SHP77 treated with DMSO at 0.1 percent for 48 hours (cell line): Measurements from ENCODE around the gene CTBP2.
"Not testable (repeated sequence)": the region's sequence is repeated elsewhere in the genome, so short reads cannot be mapped to it uniquely, and the experiment has no call there.

Source experiments
- DNase-seq: peaks from one replicate; lab custom pipeline; 2025; lab: John Stamatoyannopoulos, UW

Gene CTBP2

GRCh38 chr10:125087191-125087896 is 73.0 kb downstream of the CTBP2 start:
- DNase-seq: no peak

- no peak for DNase-seq
These were observed 73.7 kb downstream of the CTBP2 start for GRCh38 chr10:125086691-125087090.

DNA sequence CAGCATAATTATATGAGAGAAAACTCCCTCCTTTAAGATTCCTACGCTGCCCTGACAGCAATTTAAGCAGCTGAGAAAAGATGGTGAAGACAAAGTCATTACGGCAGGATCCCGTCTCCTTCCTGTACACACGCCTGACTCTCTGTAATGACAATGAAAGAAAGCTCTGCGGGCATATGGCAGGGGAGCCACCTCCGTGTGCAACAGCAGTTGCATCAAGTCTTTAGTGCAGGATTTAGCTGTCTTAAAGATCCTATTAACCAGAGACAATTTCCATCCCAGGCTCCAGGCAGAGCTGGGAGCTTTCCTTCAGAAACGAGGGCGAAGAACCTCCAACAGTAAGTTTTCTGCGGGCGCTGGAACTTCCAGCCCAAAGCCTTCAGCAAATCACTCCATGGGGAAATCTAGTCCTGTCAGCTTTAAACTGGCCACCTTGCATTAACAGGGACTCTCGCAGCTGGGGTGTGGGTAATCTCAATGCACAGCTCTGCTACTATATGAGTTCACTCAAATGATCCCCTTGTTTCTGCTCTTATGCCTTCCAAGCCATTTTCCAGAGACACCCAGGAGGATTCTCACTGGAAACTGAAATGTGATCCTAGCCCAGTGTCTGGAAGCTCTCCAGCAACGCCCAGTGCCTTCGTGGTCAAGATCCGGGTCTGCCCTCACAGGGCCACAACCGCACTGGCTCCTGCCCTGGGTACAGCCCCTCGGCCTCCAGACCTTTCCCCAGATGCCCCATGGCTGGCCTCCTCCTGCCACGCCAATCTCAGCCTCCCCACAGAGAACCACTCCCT is 74.9 kb downstream of the CTBP2 start:
- DNase-seq: no peak

- peak; percentile 76 for DNase-seq
These were observed 75.6 kb downstream of the CTBP2 start for GRCh38 chr10:125084614-125085257.

- no peak for DNase-seq
These were observed 76.2 kb downstream of the CTBP2 start for GRCh38 chr10:125084191-125084613.

GRCh38 chr10:125083576-125083920 is 76.8 kb downstream of the CTBP2 start:
- DNase-seq: no peak

GRCh38 chr10:125082881-125083575 is 77.3 kb downstream of the CTBP2 start:
- DNase-seq: no peak

DNA sequence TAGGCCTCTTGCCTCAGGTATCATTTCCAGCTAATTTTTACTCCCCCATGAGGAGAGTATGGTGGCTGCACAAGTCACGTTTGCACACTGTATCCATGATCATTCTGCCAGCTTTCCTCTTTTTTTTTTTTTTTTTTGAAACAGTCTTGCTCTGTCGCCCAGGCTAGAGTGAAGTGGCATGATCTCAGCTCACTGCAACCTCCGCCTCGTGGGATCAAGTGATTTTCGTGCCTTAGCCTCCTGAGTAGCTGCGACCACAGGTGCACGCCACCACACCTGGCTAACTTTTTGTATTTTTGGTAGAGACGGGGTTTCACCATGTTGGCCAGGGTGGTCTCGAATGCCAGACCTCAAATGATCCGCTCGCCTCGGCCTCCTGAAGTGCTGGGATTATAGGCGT is 77.9 kb downstream of the CTBP2 start:
- not testable (repeated sequence) for DNase-seq

GRCh38 chr10:125081931-125082330 is 78.4 kb downstream of the CTBP2 start:
- DNase-seq: no peak

DNA sequence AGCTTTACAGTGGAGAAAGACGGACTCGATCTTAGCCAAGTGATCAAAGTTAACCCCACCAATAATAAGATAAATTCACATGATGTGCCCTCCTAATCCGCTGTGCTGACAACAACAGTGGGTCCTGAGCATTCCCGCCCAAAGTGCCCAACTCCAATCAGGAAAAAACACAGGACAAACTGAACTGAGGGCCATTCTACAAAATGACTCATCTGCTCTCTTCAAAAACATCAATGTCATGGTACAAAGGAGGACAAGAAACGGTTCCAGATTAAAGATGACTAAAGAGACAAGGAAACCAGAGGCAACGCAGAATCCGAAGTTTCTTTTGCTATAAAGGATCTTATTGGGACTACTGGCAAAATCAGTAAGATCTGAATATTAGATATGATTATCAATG is 79.4 kb downstream of the CTBP2 start:
- no peak for DNase-seq

- DNase-seq: no peak
These were observed 80.1 kb downstream of the CTBP2 start for GRCh38 chr10:125080296-125080695.

DNA sequence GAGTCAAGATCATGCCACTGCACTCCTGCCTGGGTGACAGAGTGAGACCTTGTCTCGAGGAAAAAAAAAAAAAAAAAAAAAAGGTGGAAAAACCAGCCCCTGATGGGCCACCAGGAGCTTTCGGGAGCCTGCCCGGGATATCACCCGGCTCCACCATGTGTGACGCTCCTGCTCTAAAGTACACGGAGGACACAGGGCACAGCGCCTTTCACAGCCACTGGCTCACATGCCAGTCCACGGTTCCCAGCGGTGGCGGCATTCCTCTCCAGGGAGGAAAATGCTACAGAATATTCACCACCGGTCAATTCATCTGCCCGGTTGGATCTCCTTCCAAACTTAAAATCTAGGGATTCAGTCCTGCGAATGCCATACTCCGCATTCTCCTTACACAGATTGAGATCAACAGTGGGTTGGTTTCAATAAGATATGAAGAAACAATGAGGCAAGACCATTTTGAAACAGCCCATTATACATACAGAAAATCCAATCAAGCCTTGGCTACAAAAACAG is 81.2 kb downstream of the CTBP2 start:
- DNase-seq: no peak

GRCh38 chr10:125076891-125077541 is 83.3 kb downstream of the CTBP2 start:
- no peak for DNase-seq

DNA sequence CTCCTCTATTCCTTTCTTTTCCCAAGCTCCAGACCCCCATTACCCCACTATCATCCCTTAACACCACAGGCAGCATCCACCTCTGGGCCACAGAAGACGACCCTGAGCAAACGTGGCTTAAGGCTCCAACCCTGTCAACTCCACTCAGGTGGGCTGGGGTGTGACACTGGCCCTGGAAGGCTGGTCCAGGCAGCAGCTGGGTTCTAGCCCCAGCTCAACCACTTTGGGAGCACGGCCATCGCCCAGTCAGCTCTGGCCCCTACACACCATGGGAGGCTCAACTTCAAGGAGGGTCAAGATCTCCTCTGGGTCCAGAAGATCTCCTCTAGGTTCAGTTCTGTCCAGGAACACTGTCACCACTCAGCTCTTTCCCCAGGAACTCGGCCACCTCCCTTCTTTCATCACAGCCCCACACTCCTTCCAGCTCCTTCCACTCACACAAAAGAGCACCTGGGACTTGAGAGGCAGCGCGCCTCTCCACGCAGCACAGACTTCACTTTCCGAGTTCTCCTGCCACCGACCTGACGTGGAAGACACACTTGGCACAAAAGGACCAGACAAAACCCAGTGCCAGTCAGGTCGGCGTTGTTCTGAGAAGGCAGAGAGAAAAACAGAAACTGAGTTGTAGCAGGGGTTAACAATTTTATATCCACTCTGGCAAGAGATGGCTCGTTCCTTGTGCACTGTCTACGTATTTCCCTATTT is 84.1 kb downstream of the CTBP2 start:
- no peak for DNase-seq

DNA sequence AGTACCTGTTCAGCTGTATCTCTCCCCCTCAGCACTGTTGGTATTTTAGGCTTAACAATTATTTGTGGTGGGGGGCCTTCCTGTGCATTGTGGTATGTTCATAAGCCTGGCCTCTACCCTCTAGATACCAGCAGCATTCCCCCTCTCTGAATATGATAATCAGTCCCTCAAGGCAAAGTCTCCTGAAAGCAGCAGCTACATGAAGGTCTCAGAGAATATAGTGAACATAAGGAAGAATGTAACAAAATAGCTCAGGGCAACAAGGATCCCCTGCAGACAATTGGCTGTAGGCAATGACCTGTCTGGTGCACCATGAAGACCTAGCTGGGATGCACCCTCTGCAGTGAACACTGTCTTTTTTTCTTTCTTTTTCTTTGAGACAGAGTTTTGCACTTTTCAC is 86.4 kb downstream of the CTBP2 start:
- DNase-seq: no peak

- DNase-seq: no peak
These were observed 87.6 kb downstream of the CTBP2 start for GRCh38 chr10:125072794-125073193.

DNA sequence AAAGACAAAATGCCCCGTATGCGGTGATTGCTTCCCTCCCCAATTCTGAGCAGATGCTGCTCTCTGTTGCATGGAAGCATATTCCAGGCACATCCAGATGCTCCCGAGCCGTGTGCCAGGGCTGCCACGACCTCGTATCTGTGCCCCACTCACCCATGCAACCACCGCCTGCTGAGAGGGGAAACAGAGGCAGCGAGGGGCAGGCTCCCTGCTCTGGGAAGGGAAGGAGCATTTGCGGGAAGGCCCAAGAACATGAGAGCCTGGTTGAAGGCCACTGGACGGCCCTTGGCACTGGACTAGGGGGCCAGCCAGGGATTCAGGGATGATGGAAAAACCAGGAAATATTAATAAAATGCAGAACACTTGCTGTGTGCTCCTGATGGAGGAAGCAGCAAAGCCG is 89.4 kb downstream of the CTBP2 start:
- DNase-seq: no peak

GRCh38 chr10:125068406-125068805 is 92.0 kb downstream of the CTBP2 start:
- DNase-seq: no peak

GRCh38 chr10:125067764-125068163 is 92.6 kb downstream of the CTBP2 start:
- no peak for DNase-seq

- DNase-seq: no peak
These were observed 93.5 kb downstream of the CTBP2 start for GRCh38 chr10:125066764-125067450.
